BE2C (cell line): ENCODE measurements around the gene FKBP1B.

Experiments
- DNase-seq: peaks from one replicate; pipeline ENCODE4 v3.0.0-alpha.2; 2020
- H3K27me3 ChIP-seq: fragments of 250-450 bp; sonication (Bioruptor Pico); 2 replicates; pipeline ENCODE4 v1.5.1; 2020; ENCODE audit warnings: mild to moderate bottlenecking
- H3K36me3 ChIP-seq: fragments of 250-450 bp; sonication (Bioruptor Pico); 2 replicates; pipeline ENCODE4 v1.5.1; 2020; ENCODE audit warnings: mild to moderate bottlenecking
- H3K4me1 ChIP-seq: fragments of 250-450 bp; sonication (Bioruptor Pico); 2 replicates; pipeline ENCODE4 v1.5.1; 2020
- H3K4me3 ChIP-seq: 2 replicates; pipeline ENCODE4 v1.5.1; 2011; ENCODE audit warnings: low read depth, low read length
- H3K9me3 ChIP-seq: fragments of 250-450 bp; sonication (Bioruptor Pico); 2 replicates; pipeline ENCODE4 v1.5.1; 2020
- CTCF ChIP-seq: IDR thresholded peaks from 2 replicates; pipeline ENCODE4 v1.5.1; 2012; ENCODE audit warnings: mild to moderate bottlenecking, low read depth, low read length

FKBP1B gene

GRCh38 chr2:24073816-24074215 is 24.3 kb downstream of the FKBP1B start:
- H3K9me3 ChIP-seq, result no peaks in the 10 kb centered on the region
- H3K27me3 ChIP-seq, result no peaks in the 10 kb centered on the region
- H3K4me3 ChIP-seq, result no peak overlapping the region
- H3K4me1 ChIP-seq, result no peaks in the 10 kb centered on the region
- TF ChIP-seq CTCF, result no peak
- peaks cover 17% of the 10 kb centered on the region for H3K36me3 ChIP-seq
- DNase-seq, result no peak

GRCh38 chr2:24075259-24075658 is 25.7 kb downstream of the FKBP1B start:
- Histone ChIP-seq H3K4me3 (peak overlapping the region; percentile 100), H3K36me3 (peaks cover 14% of the 10 kb centered on the region), H3K27me3 (no peaks in the 10 kb centered on the region), H3K4me1 (no peaks in the 10 kb centered on the region), H3K9me3 (no peaks in the 10 kb centered on the region)
- no peak for TF ChIP-seq CTCF
- DNase-seq, result no peak

- Histone ChIP-seq H3K4me1 (no peaks in the 10 kb centered on the region), H3K36me3 (peaks cover 14% of the 10 kb centered on the region), H3K9me3 (no peaks in the 10 kb centered on the region), H3K27me3 (no peaks in the 10 kb centered on the region), H3K4me3 (peak within 1 kb of the TSS; percentile 100)
- no peak for TF ChIP-seq CTCF
- DNase-seq, result peak; percentile 98
Observed at GRCh38 chr2:24075915-24076848, 26.6 kb downstream of the FKBP1B start, which contains the start of gene SF3B6. Gene SF3B6 (minus strand): TSS chr2:24076326. CDS start chr2:24076229, 97 bp downstream.

GRCh38 chr2:24076849-24077534 is 27.5 kb downstream of the FKBP1B start:
- Histone ChIP-seq H3K27me3 (no peaks in the 10 kb centered on the region), H3K36me3 (peaks cover 14% of the 10 kb centered on the region), H3K4me1 (no peaks in the 10 kb centered on the region), H3K9me3 (no peaks in the 10 kb centered on the region), H3K4me3 (peak overlapping the region; percentile 100)
- TF ChIP-seq CTCF, result no peak
- DNase-seq, result no peak

GRCh38 chr2:24077535-24077877 is 28.0 kb downstream of the FKBP1B start:
- Histone ChIP-seq H3K4me3 (no peak overlapping the region), H3K9me3 (no peaks in the 10 kb centered on the region), H3K36me3 (peaks cover 17% of the 10 kb centered on the region), H3K4me1 (no peaks in the 10 kb centered on the region), H3K27me3 (no peaks in the 10 kb centered on the region)
- DNase-seq, result no peak
- TF ChIP-seq CTCF, result no peak

GRCh38 chr2:24077879-24078278 is 28.3 kb downstream of the FKBP1B start:
- no peak overlapping the region for H3K4me3 ChIP-seq
- H3K27me3 ChIP-seq, result no peaks in the 10 kb centered on the region
- no peak for TF ChIP-seq CTCF
- no peaks in the 10 kb centered on the region for H3K9me3 ChIP-seq
- DNase-seq, result no peak
- no peaks in the 10 kb centered on the region for H3K4me1 ChIP-seq
- H3K36me3 ChIP-seq, result peaks cover 17% of the 10 kb centered on the region
